ENCODE measurements around the gene TLN1. TPM values are rescaled to one million over a fixed set of nuclear protein-coding genes. Genes with fewer than 3 reads are reported as not detected.

TLN1 gene
- total RNA-seq, 2 donors from 2014 or later, result 177 to 196 TPM

GRCh38 chr9:35649431-35650340, 82.3 kb downstream of the TLN1 start:
- no peaks in the 10 kb centered on the region for H3K27me3 ChIP-seq
- intact Hi-C loops (cut with DNase I), result no loop called here
- H3K4me1 ChIP-seq, result peaks cover 10% of the 10 kb centered on the region
- no peaks in the 10 kb centered on the region for H3K36me3 ChIP-seq
- no peaks in the 10 kb centered on the region for H3K9me3 ChIP-seq
- DNase-seq, result no peak
- TF ChIP-seq, protein P1, sequence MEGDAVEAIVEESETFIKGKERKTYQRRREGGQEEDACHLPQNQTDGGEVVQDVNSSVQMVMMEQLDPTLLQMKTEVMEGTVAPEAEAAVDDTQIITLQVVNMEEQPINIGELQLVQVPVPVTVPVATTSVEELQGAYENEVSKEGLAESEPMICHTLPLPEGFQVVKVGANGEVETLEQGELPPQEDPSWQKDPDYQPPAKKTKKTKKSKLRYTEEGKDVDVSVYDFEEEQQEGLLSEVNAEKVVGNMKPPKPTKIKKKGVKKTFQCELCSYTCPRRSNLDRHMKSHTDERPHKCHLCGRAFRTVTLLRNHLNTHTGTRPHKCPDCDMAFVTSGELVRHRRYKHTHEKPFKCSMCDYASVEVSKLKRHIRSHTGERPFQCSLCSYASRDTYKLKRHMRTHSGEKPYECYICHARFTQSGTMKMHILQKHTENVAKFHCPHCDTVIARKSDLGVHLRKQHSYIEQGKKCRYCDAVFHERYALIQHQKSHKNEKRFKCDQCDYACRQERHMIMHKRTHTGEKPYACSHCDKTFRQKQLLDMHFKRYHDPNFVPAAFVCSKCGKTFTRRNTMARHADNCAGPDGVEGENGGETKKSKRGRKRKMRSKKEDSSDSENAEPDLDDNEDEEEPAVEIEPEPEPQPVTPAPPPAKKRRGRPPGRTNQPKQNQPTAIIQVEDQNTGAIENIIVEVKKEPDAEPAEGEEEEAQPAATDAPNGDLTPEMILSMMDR (IDR thresholded peaks at IDR 0.05), result no peak
- H3K27ac ChIP-seq, result peak overlapping the region; percentile 33
- H3K4me3 ChIP-seq, result peak overlapping the region; percentile 6
- peak overlapping the region; percentile 21 to 56 for H3K9ac ChIP-seq (ENCODE audit: low read depth in 2 of 2, low read length in 2 of 2)

Small RNA genes within 50 kb of the gene (microRNA-seq; reads per million reads assigned to microRNA genes)
- gene MIR6852 (not detected), gene MIR6853 (not detected)

Other genes starting within 250 kb of the TLN1 start
- gene RUSC2, start 242.1 kb downstream of the TLN1 start, total RNA-seq, result 1 to 10 TPM; 4.7 to 8.6 TPM
- 10 to 100 TPM; 34.3 to 41.1 TPM for gene TESK1, start 126.9 kb downstream of the TLN1 start, total RNA-seq
- 1 to 10 TPM in 1 of 2 donors, under 1 TPM in 1; 0.69 to 2.7 TPM for gene CD72, start 113.8 kb downstream of the TLN1 start, total RNA-seq
- 1 to 10 TPM in 1 of 2 donors, under 1 TPM in 1; 0.67 to 1.0 TPM for gene SIT1, start 81.3 kb downstream of the TLN1 start, total RNA-seq
- gene RMRP, start 74.2 kb downstream of the TLN1 start, total RNA-seq, result over 10,000 TPM; 17,917 to 26,785 TPM
- 10 to 100 TPM; 19.4 to 38.3 TPM for gene CCDC107, start 73.9 kb downstream of the TLN1 start, total RNA-seq
- 10 to 100 TPM in 1 of 2 donors, 1 to 10 TPM in 1; 7.3 to 34.0 TPM for gene ARHGEF39, start 67.0 kb downstream of the TLN1 start, total RNA-seq
- gene CA9, start 58.3 kb downstream of the TLN1 start, total RNA-seq, result 1 to 10 TPM; 1.8 to 5.9 TPM
- 100 to 1,000 TPM in 1 of 2 donors, 10 to 100 TPM in 1; 29.8 to 321 TPM for gene TPM2, start 42.3 kb downstream of the TLN1 start, total RNA-seq
- 10 to 100 TPM; 47.9 to 50.8 TPM for gene CREB3, start 471 bp upstream of the TLN1 start, total RNA-seq
- 100 to 1,000 TPM; 127 to 157 TPM for gene GBA2, start 17.0 kb upstream of the TLN1 start, total RNA-seq
- gene RGP1, start 17.1 kb upstream of the TLN1 start, total RNA-seq, result 10 to 100 TPM; 52.0 to 53.9 TPM
- gene MSMP, start 22.1 kb upstream of the TLN1 start, total RNA-seq, result 1 to 10 TPM in 1 of 2 donors, not detected in 1; 2.1 TPM
- 1 to 10 TPM; 7.0 to 9.7 TPM for gene NPR2, start 59.4 kb upstream of the TLN1 start, total RNA-seq
- under 1 TPM; 0.58 to 0.82 TPM for gene SPAG8, start 80.1 kb upstream of the TLN1 start, total RNA-seq
- 10 to 100 TPM; 49.5 to 64.5 TPM for gene HINT2, start 82.8 kb upstream of the TLN1 start, total RNA-seq
- under 1 TPM in 1 of 2 donors, not detected in 1; 0.05 TPM for gene FAM221B, start 96.5 kb upstream of the TLN1 start, total RNA-seq
- gene TMEM8B, start 97.0 kb upstream of the TLN1 start, total RNA-seq, result 10 to 100 TPM; 15.1 to 17.6 TPM
- not detected for gene OR13J1, start 138.2 kb upstream of the TLN1 start, total RNA-seq
- 10 to 100 TPM; 43.1 to 65.0 TPM for gene HRCT1, start 174.0 kb upstream of the TLN1 start, total RNA-seq
- gene SPAAR, start 177.3 kb upstream of the TLN1 start, total RNA-seq, result 1 to 10 TPM; 1.1 to 2.6 TPM
- gene OR2S2, start 226.0 kb upstream of the TLN1 start, total RNA-seq, result not detected

Data from colonic mucosa (tissue), 4 donors.